ES-I3 (cell line): ENCODE data around the gene CYP39A1.
"Not testable (repeated sequence)": the region's sequence is repeated elsewhere in the genome, so short reads cannot be mapped to it uniquely, and the experiment has no call there.

ENCODE experiments used
- H3K36me3 ChIP-seq: 2 replicates; pipeline ENCODE4 v1.6.1; 2013; ENCODE audit warnings: mild to moderate bottlenecking, low read length, control low read depth, moderate library complexity; ENCODE audit not compliant: insufficient read depth
- H3K4me1 ChIP-seq: 2 replicates; pipeline ENCODE4 v1.6.1; 2013; ENCODE audit warnings: mild to moderate bottlenecking, control low read depth, low read length; ENCODE audit not compliant: insufficient read depth
- H3K9ac ChIP-seq: 2 replicates; pipeline ENCODE4 v1.6.1; 2013; ENCODE audit warnings: low read depth, mild to moderate bottlenecking, low read length, moderate library complexity
- H3K9me3 ChIP-seq: 2 replicates; pipeline ENCODE4 v1.6.1; 2013; ENCODE audit warnings: mild to moderate bottlenecking, low read length, moderate library complexity; ENCODE audit not compliant: control insufficient read depth, insufficient read depth

The CYP39A1 gene

DNA sequence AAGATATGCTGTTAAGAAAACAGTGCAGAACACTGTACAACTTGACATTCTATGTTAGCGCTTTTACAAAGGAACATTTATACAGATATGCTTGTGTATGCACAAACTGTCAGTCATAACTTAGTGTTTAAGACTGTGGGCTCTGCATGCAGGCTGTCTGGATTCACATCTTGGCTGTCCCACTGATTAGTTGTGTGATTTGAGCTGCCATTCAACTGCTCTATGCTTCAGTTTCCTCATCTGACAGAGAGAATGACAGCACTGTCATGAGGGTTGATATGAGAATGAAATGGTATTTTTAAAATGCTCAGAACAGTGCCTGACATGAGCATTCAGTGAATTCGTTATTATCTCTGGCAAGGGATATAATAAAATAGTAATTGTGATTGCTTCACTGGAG is 8.9 kb upstream of the CYP39A1 start:
- H3K36me3 ChIP-seq, result no peaks in the 10 kb centered on the region
- H3K9ac ChIP-seq, result no peak overlapping the region
- no peaks in the 10 kb centered on the region for H3K4me1 ChIP-seq
- no peaks in the 10 kb centered on the region for H3K9me3 ChIP-seq

DNA sequence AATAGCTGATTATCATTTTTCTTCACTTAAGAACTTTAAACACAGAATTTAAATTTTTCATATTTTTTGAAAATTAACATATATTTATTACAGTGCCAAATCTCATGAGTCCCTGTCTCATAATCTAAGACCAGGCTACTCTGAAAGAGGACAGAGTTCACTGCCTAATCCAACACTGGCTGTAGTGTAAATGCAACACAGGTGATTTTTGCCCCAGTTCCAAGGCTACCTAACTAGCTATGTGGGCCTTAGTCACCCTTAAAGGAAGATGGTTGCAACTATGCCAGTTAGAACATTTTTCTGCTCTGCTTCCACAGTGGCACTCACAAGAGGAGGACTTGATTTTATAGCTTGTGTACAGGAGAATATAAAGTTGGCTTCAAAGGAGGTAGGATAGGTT is 5.0 kb upstream of the CYP39A1 start:
- Histone ChIP-seq H3K9ac (no peak overlapping the region), H3K36me3 (no peaks in the 10 kb centered on the region), H3K4me1 (no peaks in the 10 kb centered on the region), H3K9me3 (no peaks in the 10 kb centered on the region)

GRCh38 chr6:46655803-46656202 is 3.2 kb upstream of the CYP39A1 start:
- Histone ChIP-seq H3K36me3 (no peaks in the 10 kb centered on the region), H3K9ac (no peak overlapping the region), H3K4me1 (no peaks in the 10 kb centered on the region), H3K9me3 (no peaks in the 10 kb centered on the region)

DNA sequence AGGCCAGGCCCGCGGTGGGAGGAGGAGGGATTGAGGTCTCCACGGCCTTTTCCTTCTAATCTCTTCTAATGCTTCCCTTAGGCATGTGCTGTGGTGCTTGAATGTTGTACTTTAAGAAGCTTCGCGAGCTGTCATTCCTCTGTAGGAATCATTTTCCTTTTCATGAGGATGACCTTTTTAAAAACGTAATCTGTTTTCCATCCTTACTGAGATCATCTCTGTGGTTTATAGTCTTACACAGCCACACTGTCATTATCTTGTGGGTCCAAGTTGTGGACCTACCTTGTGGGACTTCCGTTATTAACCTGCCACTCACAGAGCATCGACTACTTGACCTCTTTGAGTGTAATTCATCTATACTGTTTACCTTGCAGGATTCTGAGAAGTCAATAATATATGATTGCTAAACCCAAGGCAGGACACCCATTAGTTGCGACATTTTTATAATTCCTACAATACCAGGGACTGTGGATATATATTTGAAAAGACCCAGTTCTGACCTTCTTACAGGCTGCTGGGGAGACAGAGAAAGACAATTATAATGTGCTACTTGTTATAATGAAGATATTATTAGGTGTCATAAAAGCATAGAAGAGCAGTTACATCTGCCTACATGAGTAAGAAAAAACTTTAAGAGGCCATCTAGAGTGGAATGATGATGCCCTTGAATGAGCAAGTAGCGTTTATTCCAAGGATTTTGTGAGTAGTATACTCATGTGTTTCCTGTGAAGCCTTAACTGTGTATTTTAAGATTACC is 999 bp upstream of the CYP39A1 start:
- Histone ChIP-seq H3K9me3 (no peaks in the 10 kb centered on the region), H3K4me1 (no peaks in the 10 kb centered on the region), H3K9ac (peak overlapping the region; percentile 82), H3K36me3 (no peaks in the 10 kb centered on the region)

DNA sequence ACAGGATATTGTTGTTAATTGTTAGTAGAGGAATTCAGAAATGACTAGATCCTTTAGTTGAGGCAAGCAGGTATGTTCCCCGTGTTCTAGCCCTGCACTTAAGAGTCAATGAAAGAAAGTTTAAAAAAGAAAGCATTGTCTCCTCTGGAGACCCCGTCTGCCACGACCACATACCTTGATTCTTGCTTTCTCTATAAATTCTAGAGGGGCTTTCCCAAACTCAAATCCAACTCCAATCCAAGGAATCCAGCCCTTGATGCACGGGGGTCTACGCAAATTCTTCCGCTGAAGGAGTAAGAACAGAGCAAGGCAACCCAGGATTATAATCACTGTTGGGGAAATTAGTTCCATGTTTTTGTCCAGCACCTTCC is 401 bp downstream of the CYP39A1 start:
- Histone ChIP-seq H3K36me3 (no peaks in the 10 kb centered on the region), H3K4me1 (no peaks in the 10 kb centered on the region), H3K9me3 (no peaks in the 10 kb centered on the region), H3K9ac (peak overlapping the region; percentile 82)

DNA sequence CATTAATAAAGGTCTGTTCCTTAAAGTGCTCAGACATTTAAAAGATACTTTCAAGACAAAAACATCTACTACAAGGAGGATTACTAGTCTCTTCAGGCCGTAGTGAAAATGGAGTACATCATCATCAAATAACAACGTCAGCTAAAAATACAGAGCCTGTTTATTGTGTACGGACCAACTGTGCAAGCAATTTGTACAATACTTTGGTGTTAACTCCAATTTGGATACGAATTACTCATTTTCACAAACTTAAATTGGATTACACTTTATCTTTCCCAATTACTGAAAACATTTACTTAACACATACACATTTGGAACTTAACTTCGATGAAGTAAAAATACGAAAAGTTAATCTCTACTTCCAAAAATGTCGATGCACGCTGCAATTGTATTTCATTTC is 802 bp downstream of the CYP39A1 start:
- no peaks in the 10 kb centered on the region for H3K36me3 ChIP-seq
- H3K9ac ChIP-seq, result peak overlapping the region; percentile 82
- no peaks in the 10 kb centered on the region for H3K4me1 ChIP-seq
- no peaks in the 10 kb centered on the region for H3K9me3 ChIP-seq

DNA sequence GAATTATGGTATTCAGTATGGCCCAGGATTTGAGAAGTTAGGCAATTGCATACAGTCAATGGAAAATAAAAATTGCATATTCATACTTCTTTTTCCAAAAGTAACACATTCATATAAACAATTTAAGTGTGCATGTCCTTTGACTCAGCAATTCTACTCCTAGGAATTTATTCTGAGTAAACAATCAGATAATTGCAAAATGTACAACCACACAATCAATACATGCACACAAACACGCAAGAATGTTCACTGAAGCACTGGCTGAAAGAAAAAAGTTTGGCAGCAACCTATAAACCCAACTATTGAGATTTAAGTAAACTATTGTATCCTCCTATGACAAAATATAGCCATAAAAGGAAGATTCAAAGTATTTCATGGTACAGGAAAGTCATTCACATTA is 1.6 kb downstream of the CYP39A1 start:
- Histone ChIP-seq H3K36me3 (no peaks in the 10 kb centered on the region), H3K9me3 (no peaks in the 10 kb centered on the region), H3K4me1 (no peaks in the 10 kb centered on the region), H3K9ac (no peak overlapping the region)

- no peaks in the 10 kb centered on the region for H3K4me1 ChIP-seq
- no peaks in the 10 kb centered on the region for H3K36me3 ChIP-seq
These were observed 3.6 kb downstream of the CYP39A1 start for GRCh38 chr6:46648869-46649492.

GRCh38 chr6:46648108-46648507 is 4.5 kb downstream of the CYP39A1 start:
- H3K9ac ChIP-seq, H3K36me3 ChIP-seq, H3K9me3 ChIP-seq, H3K4me1 ChIP-seq: not testable (repeated sequence)

More at GRCh38 chr6:46648869-46649492, 3.6 kb downstream of the CYP39A1 start:
- H3K9ac ChIP-seq, result no peak overlapping the region
- H3K9me3 ChIP-seq, result no peaks in the 10 kb centered on the region; the same call in 1 of the 2 replicates

GRCh38 chr6:46645265-46645664 is 7.4 kb downstream of the CYP39A1 start:
- Histone ChIP-seq H3K9me3 (no peaks in the 10 kb centered on the region; the same call in 1 of the 2 replicates), H3K36me3 (no peaks in the 10 kb centered on the region), H3K9ac (no peak overlapping the region), H3K4me1 (no peaks in the 10 kb centered on the region)

- Histone ChIP-seq H3K36me3 (no peaks in the 10 kb centered on the region), H3K9ac (no peak overlapping the region), H3K4me1 (no peaks in the 10 kb centered on the region), H3K9me3 (no peaks in the 10 kb centered on the region; the same call in 1 of the 2 replicates)
These were observed 9.5 kb downstream of the CYP39A1 start for GRCh38 chr6:46642928-46643751.

DNA sequence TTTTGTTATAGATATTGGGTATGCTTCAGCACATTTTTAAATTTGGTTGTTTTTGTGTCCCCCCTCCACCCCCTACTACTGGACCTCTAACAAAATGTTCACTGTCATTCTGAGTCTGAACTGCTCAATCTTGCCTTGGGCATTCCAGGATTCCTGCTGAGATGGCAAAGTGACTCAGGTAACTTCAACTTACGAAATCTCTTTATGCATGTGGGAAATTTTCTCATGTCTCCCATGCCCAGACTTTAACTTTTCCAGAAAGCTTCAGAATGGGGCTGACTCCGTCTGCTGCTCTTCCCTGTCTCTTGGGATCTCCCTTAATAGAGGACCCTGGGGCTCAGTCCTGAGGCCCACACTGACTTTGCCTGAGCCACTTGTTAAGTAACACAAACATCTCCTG is 14.0 kb downstream of the CYP39A1 start:
- Histone ChIP-seq H3K4me1 (peaks cover 4% of the 10 kb centered on the region; the same call in 1 of the 2 replicates), H3K9ac (no peak overlapping the region), H3K36me3 (no peaks in the 10 kb centered on the region), H3K9me3 (no peaks in the 10 kb centered on the region)

DNA sequence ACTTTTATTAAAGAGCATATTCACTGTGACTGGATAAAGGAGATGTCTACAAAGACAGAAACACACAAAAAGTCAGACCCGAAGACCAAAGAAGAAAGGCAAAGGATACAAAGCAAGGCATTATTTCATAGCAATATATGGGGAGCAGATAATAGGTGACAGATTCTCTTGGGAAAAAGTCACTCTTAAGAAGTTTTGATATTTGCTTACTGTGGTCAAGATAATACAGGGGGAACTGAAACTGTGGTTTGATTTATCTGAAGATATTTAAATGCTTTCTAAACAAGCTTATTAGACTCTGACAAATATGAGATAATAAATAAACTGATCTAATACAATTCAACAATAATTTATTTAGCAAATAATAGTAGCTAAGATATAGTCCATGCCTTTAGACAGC is 14.7 kb downstream of the CYP39A1 start:
- Histone ChIP-seq H3K36me3 (no peaks in the 10 kb centered on the region), H3K9me3 (no peaks in the 10 kb centered on the region), H3K9ac (no peak overlapping the region), H3K4me1 (peaks cover 4% of the 10 kb centered on the region; the same call in 1 of the 2 replicates)

- H3K9me3 ChIP-seq, result no peaks in the 10 kb centered on the region
- peaks cover 4% of the 10 kb centered on the region; the same call in 1 of the 2 replicates for H3K4me1 ChIP-seq
- no peaks in the 10 kb centered on the region for H3K36me3 ChIP-seq
- no peak overlapping the region for H3K9ac ChIP-seq
These were observed 15.5 kb downstream of the CYP39A1 start for GRCh38 chr6:46637145-46637544.
